Vagina (tissue), 2 donors: ENCODE results near the gene NCOR2. TPM values are rescaled to one million over a fixed set of nuclear protein-coding genes. Genes with fewer than 3 reads are reported as not detected.

Experiments
- DNase-seq, 2 donors: peaks; one replicate each; pipeline ENCODE4 v3.0.0-alpha.2; 2017; ENCODE audit errors: extremely low spot score in 2 of 2
- H3K27ac ChIP-seq: fragments of 200-600 bp; sonication (generic); one replicate; pipeline ENCODE4 v1.5.1; 2019
- H3K27me3 ChIP-seq: fragments of 200-600 bp; sonication (generic); one replicate; pipeline ENCODE4 v1.5.1; 2019
- H3K36me3 ChIP-seq, 2 donors: fragments of 200-600 bp; sonication (generic); one replicate each; pipeline ENCODE4 v1.5.1; 2017 to 2019
- H3K4me1 ChIP-seq: fragments of 200-600 bp; sonication (generic); one replicate; pipeline ENCODE4 v1.5.1; 2019
- H3K4me3 ChIP-seq, 2 donors: fragments of 200-600 bp; sonication (generic); 1 replicate in 1 of 2; 2 replicates in 1 of 2; pipeline ENCODE4 v1.5.1; 2016 to 2019
- H3K9me3 ChIP-seq: fragments of 200-600 bp; sonication (generic); one replicate; pipeline ENCODE4 v1.5.1; 2019
- POLR2A ChIP-seq, 2 donors: fragments of 450-650 bp; IDR thresholded peaks; one replicate each; pipeline ENCODE4 v1.6.1; 2017; ENCODE audit warnings: antibody characterized with exemption in 2 of 2, mild to moderate bottlenecking in 2 of 2, moderate library complexity in 2 of 2
- POLR2AphosphoS5 ChIP-seq, 2 donors: sonication (generic); formaldehyde crosslinking; IDR thresholded peaks; one replicate each; pipeline ENCODE4 v1.9.0; 2017; ENCODE audit warnings: antibody characterized with exemption in 2 of 2, mild to moderate bottlenecking in 2 of 2, low read depth in 1 of 2; ENCODE audit not compliant: insufficient read depth in 1 of 2
- intact Hi-C: fragments of 100-400 bp; cut with DNase I; formaldehyde crosslinking; loops from one replicate; pipeline ENCODE4 v1.15.1; 2023
- total RNA-seq: library from RNA; depleted of rRNA; stranded (reverse); fragments of >200 nt; gene quantifications from one replicate; pipeline ENCODE4 v1.2.3, GENCODE V29; 2016
- TF ChIP-seq, protein P1 (sequence below), 3 experiments: fragments of 450-650 bp in 2 of 3; fragments of 200-600 bp in 1 of 3; sonication (generic) in 1 of 3; IDR thresholded peaks; one replicate each; pipeline ENCODE4 v1.5.1; 2017 to 2019; ENCODE audit warnings: antibody characterized with exemption in 3 of 3, mild to moderate bottlenecking in 2 of 3, moderate library complexity in 2 of 3

NCOR2 gene
- total RNA-seq, 1 donor from 2014 or later = 120 TPM

GRCh38 chr12:124530637-124531263, 36.7 kb downstream of the NCOR2 start:
- no peak for DNase-seq
- Histone ChIP-seq H3K36me3 (no peaks in the 10 kb centered on the region), H3K9me3 (no peaks in the 10 kb centered on the region), H3K27ac (no peak overlapping the region), H3K4me3 (no peak overlapping the region), H3K4me1 (peaks cover 43% of the 10 kb centered on the region), H3K27me3 (no peaks in the 10 kb centered on the region)
- TF ChIP-seq, protein P1, sequence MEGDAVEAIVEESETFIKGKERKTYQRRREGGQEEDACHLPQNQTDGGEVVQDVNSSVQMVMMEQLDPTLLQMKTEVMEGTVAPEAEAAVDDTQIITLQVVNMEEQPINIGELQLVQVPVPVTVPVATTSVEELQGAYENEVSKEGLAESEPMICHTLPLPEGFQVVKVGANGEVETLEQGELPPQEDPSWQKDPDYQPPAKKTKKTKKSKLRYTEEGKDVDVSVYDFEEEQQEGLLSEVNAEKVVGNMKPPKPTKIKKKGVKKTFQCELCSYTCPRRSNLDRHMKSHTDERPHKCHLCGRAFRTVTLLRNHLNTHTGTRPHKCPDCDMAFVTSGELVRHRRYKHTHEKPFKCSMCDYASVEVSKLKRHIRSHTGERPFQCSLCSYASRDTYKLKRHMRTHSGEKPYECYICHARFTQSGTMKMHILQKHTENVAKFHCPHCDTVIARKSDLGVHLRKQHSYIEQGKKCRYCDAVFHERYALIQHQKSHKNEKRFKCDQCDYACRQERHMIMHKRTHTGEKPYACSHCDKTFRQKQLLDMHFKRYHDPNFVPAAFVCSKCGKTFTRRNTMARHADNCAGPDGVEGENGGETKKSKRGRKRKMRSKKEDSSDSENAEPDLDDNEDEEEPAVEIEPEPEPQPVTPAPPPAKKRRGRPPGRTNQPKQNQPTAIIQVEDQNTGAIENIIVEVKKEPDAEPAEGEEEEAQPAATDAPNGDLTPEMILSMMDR (IDR thresholded peaks at IDR 0.05) = no peak
- TF ChIP-seq POLR2AphosphoS5 (IDR thresholded peaks at IDR 0.05; ENCODE audit: insufficient read depth in 1 of 2, low read depth in 1 of 2) = no peak
- TF ChIP-seq POLR2A (IDR thresholded peaks at IDR 0.05) = no peak
- intact Hi-C loops = no loop called here

DNA sequence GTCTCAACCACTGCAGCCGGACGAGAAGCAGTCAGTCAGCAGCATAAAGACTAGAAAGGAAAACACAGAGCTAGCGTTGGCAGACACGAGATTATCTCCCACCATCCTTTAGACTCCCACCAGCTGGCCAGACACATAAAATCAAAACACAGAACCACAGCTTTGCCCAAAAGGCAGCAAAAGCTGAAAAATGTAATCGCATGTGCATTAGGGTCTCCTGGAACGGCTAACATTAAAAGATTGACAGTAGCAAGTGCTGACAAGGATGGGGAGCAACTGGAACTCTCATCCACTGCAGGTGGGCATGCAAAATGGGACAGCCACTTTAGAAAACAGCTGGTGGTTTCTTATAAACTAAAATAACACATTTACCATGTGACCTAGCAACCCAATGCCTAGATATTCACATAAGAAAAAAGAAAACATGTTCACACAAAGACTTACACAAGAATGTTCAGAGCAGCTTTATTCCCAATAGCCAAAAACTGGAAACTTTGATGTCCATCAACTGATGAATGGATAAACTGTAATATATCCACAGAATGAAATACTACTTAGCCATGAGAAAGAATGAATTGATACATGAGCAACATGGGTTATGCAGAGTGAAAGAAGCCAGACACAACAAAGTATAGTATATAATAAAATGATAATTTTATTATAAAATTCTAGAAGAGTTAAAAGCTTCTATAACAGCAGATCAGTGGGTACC, 37.7 kb downstream of the NCOR2 start:
- intact Hi-C loops = no loop called here
- Histone ChIP-seq H3K27me3 (no peaks in the 10 kb centered on the region), H3K27ac (no peak overlapping the region), H3K36me3 (no peaks in the 10 kb centered on the region), H3K4me1 (peaks cover 53% of the 10 kb centered on the region), H3K9me3 (no peaks in the 10 kb centered on the region), H3K4me3 (no peak overlapping the region)
- no peak for DNase-seq
- TF ChIP-seq POLR2A (IDR thresholded peaks at IDR 0.05) (no peak), POLR2AphosphoS5 (IDR thresholded peaks at IDR 0.05; ENCODE audit: insufficient read depth in 1 of 2, low read depth in 1 of 2) (no peak)
- TF ChIP-seq, protein P1 (IDR thresholded peaks at IDR 0.05) = no peak

GRCh38 chr12:124527861-124528561, 39.4 kb downstream of the NCOR2 start:
- DNase-seq = no peak
- H3K4me1 ChIP-seq = peaks cover 70% of the 10 kb centered on the region
- intact Hi-C loops = no loop called here
- H3K9me3 ChIP-seq = no peaks in the 10 kb centered on the region
- TF ChIP-seq POLR2AphosphoS5 (IDR thresholded peaks at IDR 0.05; ENCODE audit: insufficient read depth in 1 of 2, low read depth in 1 of 2) (peak in 1 of 2 donors; percentile 25), POLR2A (IDR thresholded peaks at IDR 0.05) (no peak)
- H3K36me3 ChIP-seq = no peaks in the 10 kb centered on the region
- peak overlapping the region; percentile 70 for H3K27ac ChIP-seq
- no peaks in the 10 kb centered on the region for H3K27me3 ChIP-seq
- no peak overlapping the region for H3K4me3 ChIP-seq

GRCh38 chr12:124525927-124526692, 41.3 kb downstream of the NCOR2 start:
- DNase-seq = no peak
- H3K4me3 ChIP-seq = no peak overlapping the region
- H3K4me1 ChIP-seq = peaks cover 77% of the 10 kb centered on the region
- H3K9me3 ChIP-seq = no peaks in the 10 kb centered on the region
- H3K27ac ChIP-seq = peak overlapping the region; percentile 70
- H3K27me3 ChIP-seq = no peaks in the 10 kb centered on the region
- intact Hi-C loops = no loop called here
- TF ChIP-seq POLR2AphosphoS5 (IDR thresholded peaks at IDR 0.05; ENCODE audit: insufficient read depth in 1 of 2, low read depth in 1 of 2) (no peak), POLR2A (IDR thresholded peaks at IDR 0.05) (no peak)
- TF ChIP-seq, protein P1 (IDR thresholded peaks at IDR 0.05) = no peak
- H3K36me3 ChIP-seq = no peaks in the 10 kb centered on the region

DNA sequence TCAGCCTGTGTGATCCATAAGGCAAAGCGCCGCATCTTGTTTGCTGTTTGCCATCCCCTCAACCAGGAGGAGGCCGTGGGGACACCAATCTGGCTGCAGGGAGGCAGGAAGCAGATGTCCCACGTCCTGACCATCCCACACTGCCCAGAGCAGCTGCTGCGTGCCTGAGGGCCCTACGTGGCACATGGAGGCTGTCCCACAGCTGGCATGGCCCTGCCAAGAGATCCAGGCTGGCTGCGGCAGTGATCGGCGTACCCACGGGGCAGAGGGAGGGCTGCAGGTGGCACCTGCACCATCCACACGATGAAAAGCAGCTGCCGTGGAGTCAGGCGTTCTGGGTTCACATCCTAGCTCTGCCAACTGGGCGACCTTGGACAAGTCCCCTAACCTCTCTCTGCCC, 42.0 kb downstream of the NCOR2 start:
- H3K9me3 ChIP-seq = no peaks in the 10 kb centered on the region
- intact Hi-C loops = no loop called here
- peak overlapping the region; percentile 77 for H3K27ac ChIP-seq
- TF ChIP-seq POLR2A (IDR thresholded peaks at IDR 0.05) = no peak
- no peak for TF ChIP-seq POLR2AphosphoS5 (IDR thresholded peaks at IDR 0.05; ENCODE audit: insufficient read depth in 1 of 2, low read depth in 1 of 2)
- TF ChIP-seq, protein P1 (IDR thresholded peaks at IDR 0.05) = no peak
- H3K27me3 ChIP-seq = no peaks in the 10 kb centered on the region
- H3K36me3 ChIP-seq = no peaks in the 10 kb centered on the region
- H3K4me1 ChIP-seq = peaks cover 80% of the 10 kb centered on the region
- H3K4me3 ChIP-seq = no peak overlapping the region
- no peak for DNase-seq
